ENCODE data around the gene TIAL1. TPM values are rescaled to one million over a fixed set of nuclear protein-coding genes. Genes with fewer than 3 reads are reported as not detected.
A peak's percentile ranks its signal among the peaks of the same experiment; 100 is the strongest.

The TIAL1 gene
- total and polyA plus RNA-seq, 7 donors, result 29.4 to 132 (median 68.3) TPM

DNA sequence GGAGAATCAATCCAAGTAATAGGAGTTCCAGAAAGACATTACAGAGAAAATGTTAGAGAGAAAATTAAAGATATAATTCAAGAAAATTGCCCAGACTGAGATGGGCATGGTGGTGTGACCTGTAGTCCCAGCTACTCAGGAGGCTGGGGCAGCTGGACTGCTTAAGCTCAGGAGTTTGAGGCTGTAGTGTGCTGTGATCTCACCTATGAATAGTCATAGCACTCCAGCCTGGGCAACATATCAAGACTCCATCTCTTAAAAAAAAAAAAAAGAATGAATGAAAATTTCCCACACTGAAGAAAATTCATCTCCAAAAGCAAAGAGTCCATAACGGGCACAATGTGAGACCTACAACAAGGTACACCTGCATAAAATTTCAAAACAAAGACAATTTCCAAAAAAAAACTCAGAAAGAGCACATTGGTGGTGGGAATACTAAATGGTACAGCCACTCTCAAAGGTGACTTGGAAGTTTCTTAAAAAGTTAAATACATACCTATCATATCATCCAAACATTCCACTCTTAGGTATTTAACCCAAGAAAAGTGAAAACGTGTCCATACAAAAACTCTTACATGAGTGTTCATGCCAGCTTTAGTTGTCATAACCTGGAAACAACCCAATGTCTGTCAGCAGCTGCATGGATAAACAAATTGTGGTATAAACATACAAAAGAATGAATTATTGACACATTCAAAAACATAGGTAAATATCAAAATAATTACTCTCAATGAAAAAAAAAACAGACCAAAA, 47.3 kb downstream of the TIAL1 start:
- H3K4me1 ChIP-seq, result peaks cover 0 to 23% (median 18%) of the 10 kb centered on the region in 4 donors
- H3K27me3 ChIP-seq, result no peaks in the 10 kb centered on the region
- H3K9me3 ChIP-seq, result no peaks in the 10 kb centered on the region
- no peaks in the 10 kb centered on the region for H3K36me3 ChIP-seq
- no peak for DNase-seq
- no peak overlapping the region for H3K27ac ChIP-seq
- TF ChIP-seq EP300 (IDR thresholded peaks at IDR 0.05) (no peak), POLR2AphosphoS5 (IDR thresholded peaks at IDR 0.05) (no peak), POLR2A (IDR thresholded peaks at IDR 0.05) (no peak), CTCF (IDR thresholded peaks at IDR 0.05) (no peak)
- WGBS, 2 donors, result 55 to 78% methylated on average over 2 of the region's 2 CpGs
- no peak overlapping the region for H3K4me3 ChIP-seq
- intact Hi-C loops (cut with DNase I), result no loop called here

- WGBS, 2 donors, result 13 to 53% methylated on average over 3 of the region's 3 CpGs
- intact Hi-C loops (cut with DNase I), result no loop called here
- DNase-seq, result no peak
Measured at GRCh38 chr10:119546009-119546408, 50.8 kb downstream of the TIAL1 start.

DNA sequence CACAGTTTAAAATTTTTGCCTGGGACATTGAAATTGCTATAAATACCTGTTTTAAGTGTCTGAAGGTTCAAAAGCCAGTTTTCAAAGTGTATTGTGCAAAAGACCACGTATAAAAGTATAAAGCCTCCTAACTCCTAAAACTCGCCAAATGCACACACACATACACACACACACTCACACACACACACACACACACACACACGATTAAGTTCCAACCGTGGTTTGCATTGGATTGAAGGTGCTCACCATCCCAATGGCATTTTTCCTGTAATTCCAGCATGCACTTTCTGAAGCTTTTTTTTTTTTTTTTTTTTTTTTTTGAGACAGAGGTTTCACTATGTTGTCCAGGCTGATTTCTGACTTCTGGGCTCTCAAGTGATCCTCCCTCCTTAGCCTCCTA, 51.5 kb downstream of the TIAL1 start:
- Histone ChIP-seq H3K36me3 (no peaks in the 10 kb centered on the region), H3K4me1 (peaks cover 0 to 45% (median 43%) of the 10 kb centered on the region in 4 donors), H3K9me3 (no peaks in the 10 kb centered on the region), H3K4me3 (no peak overlapping the region), H3K27me3 (no peaks in the 10 kb centered on the region), H3K27ac (peak overlapping the region in 3 of 4 donors; percentile 83 to 97 (median 95))
- no peak for DNase-seq
- no peak for TF ChIP-seq EP300 (IDR thresholded peaks at IDR 0.05)
- no peak for TF ChIP-seq CTCF (IDR thresholded peaks at IDR 0.05)
- TF ChIP-seq POLR2A (IDR thresholded peaks at IDR 0.05), result no peak
- TF ChIP-seq POLR2AphosphoS5 (IDR thresholded peaks at IDR 0.05), result no peak
- WGBS, 2 donors, result 28 to 72% methylated on average over 4 of the region's 4 CpGs
- intact Hi-C loops (cut with DNase I), result no loop called here

More at GRCh38 chr10:119546009-119546408, 50.8 kb downstream of the TIAL1 start:
- no peak overlapping the region for H3K4me3 ChIP-seq
- H3K27me3 ChIP-seq, result no peaks in the 10 kb centered on the region
- H3K4me1 ChIP-seq, result peaks cover 0 to 39% (median 37%) of the 10 kb centered on the region in 4 donors
- peak overlapping the region in 3 of 4 donors; percentile 43 to 95 (median 83) for H3K27ac ChIP-seq
- TF ChIP-seq POLR2A (IDR thresholded peaks at IDR 0.05) (no peak), POLR2AphosphoS5 (IDR thresholded peaks at IDR 0.05) (no peak)
- H3K36me3 ChIP-seq, result no peaks in the 10 kb centered on the region
- no peaks in the 10 kb centered on the region for H3K9me3 ChIP-seq

DNA sequence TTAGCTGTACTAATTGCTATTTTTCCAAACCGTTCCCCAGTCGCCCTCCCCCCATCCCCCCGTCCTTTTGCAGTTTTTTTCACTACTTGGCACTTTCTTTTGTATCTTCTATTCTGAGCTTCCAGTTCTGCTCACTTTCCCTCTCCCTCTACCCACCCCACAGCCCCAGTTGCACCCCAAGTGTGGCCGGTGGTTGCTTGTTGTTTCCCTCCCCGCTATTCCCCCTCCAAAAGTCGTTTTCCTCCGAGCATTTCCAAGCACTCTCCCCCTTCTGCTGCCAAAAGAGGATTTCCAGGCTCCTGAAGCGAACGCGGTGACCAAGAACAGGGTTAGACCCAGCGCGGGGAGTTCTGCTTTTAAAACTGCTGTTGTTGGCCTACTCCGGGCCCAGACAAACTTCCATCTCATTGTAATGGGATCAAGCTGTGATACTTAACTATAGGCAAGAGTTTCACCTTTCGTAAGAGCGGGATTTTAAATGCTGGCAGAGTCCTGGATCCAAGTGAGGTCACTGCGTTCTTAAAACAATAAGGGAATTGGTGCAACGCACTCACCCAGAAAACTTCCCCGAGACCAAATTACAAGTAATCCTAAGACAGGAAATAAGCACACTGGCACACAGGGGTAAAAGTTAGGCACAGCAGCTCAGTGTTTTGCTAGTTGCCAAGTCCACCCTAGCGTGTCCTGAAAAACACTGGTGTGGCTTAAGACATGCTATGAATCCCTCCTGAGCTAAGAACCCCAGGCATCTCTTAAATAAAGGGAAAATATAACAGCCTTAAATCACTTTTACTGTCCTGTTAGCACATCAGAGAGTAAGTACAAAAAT, 52.7 kb downstream of the TIAL1 start:
- DNase-seq, result peak; percentile 77
- Histone ChIP-seq H3K9me3 (no peaks in the 10 kb centered on the region), H3K4me3 (peak overlapping the region; percentile 73 to 96 (median 82)), H3K27me3 (no peaks in the 10 kb centered on the region), H3K27ac (peak overlapping the region; percentile 78 to 97 (median 89)), H3K4me1 (peaks cover 0 to 58% (median 56%) of the 10 kb centered on the region in 4 donors), H3K36me3 (no peaks in the 10 kb centered on the region)
- whole genome bisulfite sequencing, 2 donors, result 66 to 76% methylated on average over 19 of the region's 19 CpGs
- intact Hi-C loops (cut with DNase I), result loop anchor here (2.0 to 5.0 kb wide), 2 partner anchors 53 to 108 kb away; partner anchors contain the start of genes BAG3 and TIAL1
- no peak for TF ChIP-seq CTCF (IDR thresholded peaks at IDR 0.05)
- no peak for TF ChIP-seq POLR2A (IDR thresholded peaks at IDR 0.05)
- TF ChIP-seq EP300 (IDR thresholded peaks at IDR 0.05), result peak in 2 of 4 donors; percentile 32 to 61
- peak in 3 of 4 donors; percentile 40 to 74 (median 67) for TF ChIP-seq POLR2AphosphoS5 (IDR thresholded peaks at IDR 0.05)
